SK-N-MC (cell line): ENCODE data around the gene DAPK1.

Source experiments
- EZH2 ChIP-seq: fragments of 200-600 bp; sonication (generic); IDR thresholded peaks from one replicate; pipeline ENCODE4 v1.6.1; 2017; ENCODE audit warnings: antibody characterized with exemption
- POLR2AphosphoS5 ChIP-seq: IDR thresholded peaks from 2 replicates; pipeline ENCODE4 v1.6.1; 2012; ENCODE audit warnings: mild to moderate bottlenecking, low read depth, low read length, borderline replicate concordance

GRCh38 chr9:87567571-87567970 lies 69.9 kb downstream of the DAPK1 start:
- no peak for TF ChIP-seq POLR2AphosphoS5
- TF ChIP-seq EZH2: no peak
